Measurements from ENCODE around the gene AGK. TPM values are rescaled to one million over a fixed set of nuclear protein-coding genes. Genes with fewer than 3 reads are reported as not detected.
"Not testable (repeated sequence)": the region's sequence is repeated elsewhere in the genome, so short reads cannot be mapped to it uniquely, and the experiment has no call there.

The AGK gene
- polyA plus RNA-seq, 3 donors: 35.3 to 45.1 (median 38.4) TPM

- DNase-seq (ENCODE audit: extremely low read depth in 1 of 11, low read depth in 9 of 11, low spot score in 4 of 11): no peak
Measured at GRCh38 chr7:141577043-141577839, 26.0 kb downstream of the AGK start.

GRCh38 chr7:141579953-141580352 lies 28.7 kb downstream of the AGK start:
- DNase-seq (ENCODE audit: extremely low read depth in 1 of 11, low read depth in 9 of 11, low spot score in 4 of 11): not testable (repeated sequence)

- DNase-seq (ENCODE audit: extremely low read depth in 1 of 11, low read depth in 9 of 11, low spot score in 4 of 11): not testable (repeated sequence)
Measured at GRCh38 chr7:141582063-141582462, 30.9 kb downstream of the AGK start.

GRCh38 chr7:141584935-141585334 lies 33.7 kb downstream of the AGK start:
- DNase-seq (ENCODE audit: extremely low read depth in 1 of 11, low read depth in 9 of 11, low spot score in 4 of 11): no peak

- DNase-seq (ENCODE audit: extremely low read depth in 1 of 11, low read depth in 9 of 11, low spot score in 4 of 11): no peak
Measured at GRCh38 chr7:141585592-141586510, 34.6 kb downstream of the AGK start.

GRCh38 chr7:141586878-141587277 lies 35.7 kb downstream of the AGK start:
- no peak for DNase-seq (ENCODE audit: extremely low read depth in 1 of 11, low read depth in 9 of 11, low spot score in 4 of 11)

DNA sequence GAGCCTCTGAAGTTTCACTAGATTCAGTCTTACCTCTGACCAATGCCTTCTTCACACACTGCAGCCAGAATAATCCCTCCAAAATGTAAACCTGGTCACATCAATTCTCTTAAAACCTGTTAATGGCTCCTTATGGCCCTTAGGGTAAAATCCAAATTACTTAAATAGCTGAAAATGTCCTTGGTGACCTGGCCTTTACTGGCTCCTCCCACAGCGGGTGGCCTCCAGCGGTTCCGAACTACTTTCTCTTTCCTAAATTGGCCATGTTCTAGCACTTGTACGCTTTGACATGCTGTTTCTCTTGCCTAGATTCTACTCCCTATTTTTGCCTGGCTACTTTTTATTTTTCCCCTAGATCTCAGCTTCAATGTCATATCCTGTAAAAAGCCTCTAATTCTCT lies 36.1 kb downstream of the AGK start:
- DNase-seq (ENCODE audit: extremely low read depth in 1 of 11, low read depth in 9 of 11, low spot score in 4 of 11): no peak

GRCh38 chr7:141588912-141589311 lies 37.7 kb downstream of the AGK start:
- DNase-seq (ENCODE audit: extremely low read depth in 1 of 11, low read depth in 9 of 11, low spot score in 4 of 11): no peak

DNA sequence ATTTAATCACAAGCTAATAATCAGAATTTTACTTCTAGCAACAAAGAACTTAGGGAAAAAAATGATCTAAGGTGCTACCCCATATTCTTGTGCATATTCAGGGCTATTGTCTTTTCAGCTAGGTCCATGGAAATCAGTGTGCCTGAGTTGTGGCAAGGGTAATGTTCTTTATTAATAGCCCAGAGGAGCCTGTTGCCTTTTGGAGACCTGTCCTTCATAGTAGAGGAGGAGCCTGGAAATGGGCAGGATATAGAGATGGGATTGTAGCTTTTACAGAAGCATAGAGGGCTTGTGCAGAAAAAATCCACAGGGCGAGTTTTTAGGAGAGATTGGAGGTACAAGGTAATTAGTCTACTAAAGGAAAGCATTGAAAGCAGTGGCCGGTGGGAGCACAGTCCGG lies 38.9 kb downstream of the AGK start:
- DNase-seq (ENCODE audit: extremely low read depth in 1 of 11, low read depth in 9 of 11, low spot score in 4 of 11): no peak

DNA sequence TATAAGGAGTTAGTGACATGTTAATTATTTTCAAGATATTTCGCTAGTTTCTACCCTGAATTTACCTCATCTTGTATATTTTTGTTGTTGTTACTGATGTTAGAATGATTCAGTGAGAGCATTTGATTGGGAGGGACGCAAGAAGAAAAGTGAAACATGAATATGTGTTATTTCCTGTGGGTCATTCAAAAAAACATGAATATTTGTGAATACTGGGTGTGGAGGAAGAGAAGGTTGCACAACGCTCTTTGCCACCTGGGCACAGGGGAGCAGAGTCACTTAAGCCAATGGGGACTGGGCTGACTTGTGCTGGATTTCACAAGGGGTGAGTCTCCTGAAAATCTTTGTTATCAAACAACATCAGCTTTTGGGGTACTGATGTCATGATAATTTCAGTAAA lies 39.5 kb downstream of the AGK start:
- DNase-seq (ENCODE audit: extremely low read depth in 1 of 11, low read depth in 9 of 11, low spot score in 4 of 11): no peak

DNA sequence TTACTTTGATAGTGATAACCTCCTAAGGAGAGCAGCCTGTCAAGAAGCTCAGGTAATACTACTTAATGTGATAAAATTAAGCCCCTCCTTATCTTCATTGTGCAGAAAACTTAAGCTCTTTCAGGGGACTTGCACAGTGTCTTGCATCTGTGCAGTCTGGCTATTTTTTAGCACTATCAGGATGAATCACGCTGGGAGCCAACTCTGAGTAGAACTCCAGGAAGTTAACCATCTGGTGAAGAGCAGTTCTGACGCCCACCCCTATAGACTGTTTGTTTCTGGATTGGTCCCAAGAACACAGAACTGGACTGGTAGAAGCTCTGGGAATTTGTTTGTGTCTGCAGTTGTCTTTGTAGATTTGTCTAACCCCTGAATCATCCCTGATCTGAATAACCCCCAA lies 41.9 kb downstream of the AGK start:
- DNase-seq (ENCODE audit: extremely low read depth in 1 of 11, low read depth in 9 of 11, low spot score in 4 of 11): no peak

DNA sequence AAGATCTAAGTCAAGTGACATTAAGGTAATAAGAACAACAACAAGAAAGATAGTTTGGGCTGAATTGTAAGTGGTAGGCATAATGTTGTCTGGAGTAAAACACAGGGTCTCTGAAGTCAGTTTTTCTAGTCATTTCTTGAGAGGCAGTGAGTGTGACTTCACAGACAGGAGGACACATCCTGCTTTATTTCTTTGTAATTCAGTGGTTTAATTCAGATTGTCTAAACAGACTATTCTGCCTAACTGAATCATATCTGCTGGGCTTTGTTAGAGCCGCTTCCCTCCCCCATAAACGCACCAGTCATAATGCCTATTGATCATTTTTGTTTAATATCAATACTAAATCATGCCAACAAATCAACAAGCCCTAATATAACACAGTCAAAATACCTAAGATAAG lies 46.8 kb downstream of the AGK start:
- DNase-seq (ENCODE audit: extremely low read depth in 1 of 11, low read depth in 9 of 11, low spot score in 4 of 11): no peak

GRCh38 chr7:141598408-141598807 lies 47.2 kb downstream of the AGK start:
- DNase-seq (ENCODE audit: extremely low read depth in 1 of 11, low read depth in 9 of 11, low spot score in 4 of 11): no peak

- DNase-seq (ENCODE audit: extremely low read depth in 1 of 11, low read depth in 9 of 11, low spot score in 4 of 11): no peak
Measured at GRCh38 chr7:141600168-141601006, 49.2 kb downstream of the AGK start.

DNA sequence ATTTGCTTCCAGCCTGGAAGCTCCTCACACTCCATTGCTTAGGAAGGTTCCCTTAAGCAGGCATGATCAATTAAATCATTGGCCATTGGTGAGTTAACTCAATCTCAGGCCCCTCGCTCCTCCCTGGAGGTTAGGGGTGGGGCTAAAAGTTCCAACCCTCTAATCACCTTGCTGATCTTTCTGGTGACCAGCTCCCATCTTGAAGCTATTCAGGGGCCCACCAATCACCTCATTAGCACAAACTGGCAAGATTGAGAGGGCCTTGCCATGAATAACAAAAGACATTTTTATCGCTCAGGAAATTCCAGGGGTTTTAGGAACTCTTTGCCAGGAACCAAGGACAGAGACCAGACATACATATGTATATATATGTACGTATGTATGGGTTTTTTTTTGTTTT lies 58.4 kb downstream of the AGK start:
- no peak for DNase-seq (ENCODE audit: extremely low read depth in 1 of 11, low read depth in 9 of 11, low spot score in 4 of 11)

GRCh38 chr7:141610671-141611070 lies 59.5 kb downstream of the AGK start:
- DNase-seq (ENCODE audit: extremely low read depth in 1 of 11, low read depth in 9 of 11, low spot score in 4 of 11): no peak

- DNase-seq (ENCODE audit: extremely low read depth in 1 of 11, low read depth in 9 of 11, low spot score in 4 of 11): no peak
Measured at GRCh38 chr7:141612861-141613260, 61.7 kb downstream of the AGK start.

- no peak for DNase-seq (ENCODE audit: extremely low read depth in 1 of 11, low read depth in 9 of 11, low spot score in 4 of 11)
Measured at GRCh38 chr7:141617280-141617679, 66.1 kb downstream of the AGK start.

DNA sequence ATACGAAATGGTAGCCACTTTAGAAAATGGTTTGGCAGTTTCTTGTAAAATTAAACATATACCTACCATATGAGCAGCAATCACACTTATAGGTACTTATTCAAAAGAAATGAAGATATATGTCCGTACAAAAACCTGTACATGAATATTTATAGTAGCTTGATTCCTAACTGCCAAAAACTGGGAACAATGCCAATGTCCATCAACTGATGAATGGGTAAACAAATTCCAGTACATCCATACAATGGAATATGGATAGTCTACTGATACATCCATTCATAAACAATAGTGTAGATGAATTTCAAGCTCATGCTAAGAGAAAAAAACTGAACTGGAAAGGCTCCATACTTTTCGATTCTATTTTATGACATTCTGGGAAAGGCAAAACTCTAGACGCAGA lies 68.5 kb downstream of the AGK start:
- DNase-seq (ENCODE audit: extremely low read depth in 1 of 11, low read depth in 9 of 11, low spot score in 4 of 11): no peak
